Caco-2 (cell line): ENCODE results near the gene EIF4E1B. TPM values are rescaled to one million over a fixed set of nuclear protein-coding genes. Genes with fewer than 3 reads are reported as not detected.

Experiments
- BruUV-seq: library from RNA; stranded (reverse); fragments of 400-500 nt; replicated peaks from 2 replicates; lab custom pipeline; 2021; lab: Mats Ljungman, UMichigan
- CTCF ChIA-PET: fragments of 300-600 bp; sonication (Branson Sonifier 250); formaldehyde crosslinking; loops from one replicate; lab custom pipeline; 2022; ENCODE audit warnings: antibody characterized with exemption; lab: Charles Lee
- POLR2A ChIA-PET: fragments of 300-600 bp; sonication (Branson Sonifier 250); formaldehyde crosslinking; loops from one replicate; lab custom pipeline; 2022; ENCODE audit warnings: antibody characterized with exemption; lab: Charles Lee
- DNase-seq, 2 experiments: peaks; one replicate each; pipeline versions ENCODE4 v3.0.0 to v3.0.0-alpha.2; 2020 to 2022
- H3K27me3 ChIP-seq: replicated peaks from 2 replicates; pipeline ENCODE4 v1.6.0; 2011; ENCODE audit warnings: low read length; ENCODE audit not compliant: control insufficient read depth, insufficient read depth
- H3K36me3 ChIP-seq: 2 replicates; pipeline ENCODE4 v1.5.1; 2011; ENCODE audit warnings: low read length; ENCODE audit not compliant: control insufficient read depth, insufficient read depth
- H3K4me1 ChIP-seq: fragments of 250-450 bp; sonication (Bioruptor Pico); 2 replicates; pipeline ENCODE4 v1.5.1; 2020; ENCODE audit warnings: mild to moderate bottlenecking
- H3K4me3 ChIP-seq: 2 replicates; pipeline ENCODE4 v1.5.1; 2011; ENCODE audit warnings: low read depth, mild to moderate bottlenecking, control low read depth, low read length
- H3K9me3 ChIP-seq: fragments of 250-450 bp; sonication (Bioruptor Pico); 2 replicates; pipeline ENCODE4 v1.5.1; 2020; ENCODE audit warnings: mild to moderate bottlenecking, moderate library complexity
- H3K27ac Mint-ChIP-seq: one replicate; pipeline ENCODE4 v1.8.0; 2022; ENCODE audit warnings: mixed read lengths; ENCODE audit not compliant: unreplicated experiment
- H3K27me3 Mint-ChIP-seq: one replicate; pipeline ENCODE4 v1.8.0; 2022; ENCODE audit warnings: mixed read lengths; ENCODE audit not compliant: insufficient read depth, unreplicated experiment
- H3K36me3 Mint-ChIP-seq: one replicate; pipeline ENCODE4 v1.8.0; 2022; ENCODE audit warnings: mild to moderate bottlenecking, mixed read lengths; ENCODE audit not compliant: insufficient read depth, unreplicated experiment
- H3K4me1 Mint-ChIP-seq: one replicate; pipeline ENCODE4 v1.8.0; 2022; ENCODE audit warnings: low read depth, mixed read lengths; ENCODE audit not compliant: unreplicated experiment
- H3K4me3 Mint-ChIP-seq: one replicate; pipeline ENCODE4 v1.8.0; 2022; ENCODE audit warnings: mild to moderate bottlenecking, moderate library complexity, mixed read lengths; ENCODE audit not compliant: unreplicated experiment
- H3K9me3 Mint-ChIP-seq: one replicate; pipeline ENCODE4 v1.8.0; 2022; ENCODE audit warnings: mixed read lengths; ENCODE audit not compliant: unreplicated experiment
- intact Hi-C: fragments of 100-400 bp; cut with micrococcal nuclease; formaldehyde crosslinking; loops from one replicate; pipeline ENCODE4 v1.10.0; 2022; ENCODE audit not compliant: unreplicated experiment
- total RNA-seq: library from RNA; stranded (reverse); gene quantifications from 2 replicates; pipeline ENCODE4 v1.2.3, GENCODE V29; 2022
- TF ChIP-seq, protein P1 (sequence below), 2 experiments: fragments of 200-600 bp in 1 of 2; IDR thresholded peaks; 1 replicate in 1 of 2; 2 replicates in 1 of 2; pipeline versions ENCODE4 v1.5.1 to v1.8.0; 2011 to 2022; ENCODE audit warnings: antibody characterized with exemption in 1 of 2, control low read depth in 1 of 2, inconsistent platforms in 1 of 2, low read depth in 1 of 2, low read length in 1 of 2, mild to moderate bottlenecking in 1 of 2, moderate library complexity in 1 of 2; ENCODE audit not compliant: insufficient read depth in 1 of 2, severe bottlenecking in 1 of 2, unreplicated experiment in 1 of 2

The EIF4E1B gene
- total RNA-seq, 1 experiment from 2014 or later, result not detected

DNA sequence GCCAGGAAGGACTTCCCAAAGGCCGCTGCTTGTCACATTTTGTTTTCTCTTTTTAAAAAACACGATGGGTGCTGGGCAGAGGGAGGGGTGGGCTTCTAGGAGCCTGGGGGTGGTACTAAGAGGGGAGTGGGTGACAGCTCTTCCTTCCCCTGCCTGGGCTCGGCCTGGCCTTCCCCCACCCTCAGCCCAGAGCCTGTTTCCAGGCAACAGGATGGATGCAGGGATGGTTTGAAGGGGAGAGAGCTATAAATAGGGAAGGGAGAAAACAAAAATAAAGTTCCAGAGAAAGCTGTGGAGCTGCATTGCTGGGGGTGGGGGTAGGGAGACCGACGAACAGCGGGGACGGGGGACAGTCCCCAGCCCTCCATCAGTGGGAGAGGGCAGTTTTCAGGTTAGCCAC, 14.0 kb upstream of the EIF4E1B start:
- Mint-ChIP-seq H3K9me3 (no peaks in the 10 kb centered on the region), H3K4me3 (no peak overlapping the region), H3K4me1 (no peaks in the 10 kb centered on the region), H3K27me3 (peaks cover 34% of the 10 kb centered on the region), H3K27ac (no peak overlapping the region), H3K36me3 (no peaks in the 10 kb centered on the region)
- BruUV-seq, result no TSS peak
- H3K4me1 ChIP-seq, result peaks cover 6% of the 10 kb centered on the region; the same call in 1 of the 2 replicates
- POLR2A ChIA-PET, result no interaction called here
- TF ChIP-seq, protein P1, sequence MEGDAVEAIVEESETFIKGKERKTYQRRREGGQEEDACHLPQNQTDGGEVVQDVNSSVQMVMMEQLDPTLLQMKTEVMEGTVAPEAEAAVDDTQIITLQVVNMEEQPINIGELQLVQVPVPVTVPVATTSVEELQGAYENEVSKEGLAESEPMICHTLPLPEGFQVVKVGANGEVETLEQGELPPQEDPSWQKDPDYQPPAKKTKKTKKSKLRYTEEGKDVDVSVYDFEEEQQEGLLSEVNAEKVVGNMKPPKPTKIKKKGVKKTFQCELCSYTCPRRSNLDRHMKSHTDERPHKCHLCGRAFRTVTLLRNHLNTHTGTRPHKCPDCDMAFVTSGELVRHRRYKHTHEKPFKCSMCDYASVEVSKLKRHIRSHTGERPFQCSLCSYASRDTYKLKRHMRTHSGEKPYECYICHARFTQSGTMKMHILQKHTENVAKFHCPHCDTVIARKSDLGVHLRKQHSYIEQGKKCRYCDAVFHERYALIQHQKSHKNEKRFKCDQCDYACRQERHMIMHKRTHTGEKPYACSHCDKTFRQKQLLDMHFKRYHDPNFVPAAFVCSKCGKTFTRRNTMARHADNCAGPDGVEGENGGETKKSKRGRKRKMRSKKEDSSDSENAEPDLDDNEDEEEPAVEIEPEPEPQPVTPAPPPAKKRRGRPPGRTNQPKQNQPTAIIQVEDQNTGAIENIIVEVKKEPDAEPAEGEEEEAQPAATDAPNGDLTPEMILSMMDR (IDR thresholded peaks at IDR 0.05; ENCODE audit: insufficient read depth in 1 of 2, low read depth in 1 of 2, low read length in 1 of 2, severe bottlenecking in 1 of 2, unreplicated experiment in 1 of 2), result no peak
- no peaks in the 10 kb centered on the region for H3K9me3 ChIP-seq
- CTCF ChIA-PET, result interaction anchor here (0.6 to 0.7 kb wide), 2 partner anchors 43 to 889 kb away, joined by 5 to 6 read pairs; no protein-coding TSS in a partner anchor
- peaks cover 6% of the 10 kb centered on the region for H3K27me3 ChIP-seq
- DNase-seq, result no peak
- no peaks in the 10 kb centered on the region for H3K36me3 ChIP-seq
- no peak overlapping the region for H3K4me3 ChIP-seq
- intact Hi-C loops, result no loop called here

DNA sequence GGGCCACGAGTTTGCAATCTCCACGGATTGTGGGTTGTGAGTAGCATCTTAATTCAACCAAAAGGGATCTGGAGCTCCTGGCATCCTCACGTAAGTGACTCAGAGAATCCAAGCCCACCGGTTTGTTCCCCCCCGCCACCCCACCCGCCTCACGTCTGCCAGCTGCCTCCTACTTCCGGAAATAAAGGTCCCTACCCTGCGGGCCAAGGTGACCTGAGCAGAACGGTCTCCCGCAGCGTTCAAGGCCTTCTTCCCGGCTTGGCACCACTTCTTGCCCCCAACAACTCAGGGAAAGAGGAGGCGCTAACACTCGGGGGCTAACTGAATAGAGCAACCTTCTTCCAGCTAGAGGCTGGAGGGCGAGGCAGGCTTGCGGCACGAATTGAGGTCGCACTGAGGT, 11.7 kb upstream of the EIF4E1B start:
- peaks cover 6% of the 10 kb centered on the region; the same call in 1 of the 2 replicates for H3K4me1 ChIP-seq
- ChIA-PET POLR2A (no interaction called here), CTCF (interaction anchor here (0.7 kb wide), 1 partner anchor 45 kb away, joined by 5 read pairs; no protein-coding TSS in a partner anchor)
- H3K36me3 ChIP-seq, result no peaks in the 10 kb centered on the region
- no peak overlapping the region for H3K4me3 ChIP-seq
- no peaks in the 10 kb centered on the region for H3K4me1 Mint-ChIP-seq
- H3K4me3 Mint-ChIP-seq, result no peak overlapping the region
- H3K27ac Mint-ChIP-seq, result no peak overlapping the region
- no peaks in the 10 kb centered on the region for H3K36me3 Mint-ChIP-seq
- H3K9me3 Mint-ChIP-seq, result no peaks in the 10 kb centered on the region
- DNase-seq, result no peak
- intact Hi-C loops, result loop anchor here (1.0 kb wide), 1 partner anchor 44 kb away; no protein-coding TSS in a partner anchor
- H3K9me3 ChIP-seq, result no peaks in the 10 kb centered on the region
- peaks cover 31% of the 10 kb centered on the region for H3K27me3 Mint-ChIP-seq
- H3K27me3 ChIP-seq, result peaks cover 6% of the 10 kb centered on the region
- TF ChIP-seq, protein P1 (IDR thresholded peaks at IDR 0.05; ENCODE audit: insufficient read depth in 1 of 2, low read depth in 1 of 2, low read length in 1 of 2, severe bottlenecking in 1 of 2, unreplicated experiment in 1 of 2), result no peak
- no TSS peak for BruUV-seq

DNA sequence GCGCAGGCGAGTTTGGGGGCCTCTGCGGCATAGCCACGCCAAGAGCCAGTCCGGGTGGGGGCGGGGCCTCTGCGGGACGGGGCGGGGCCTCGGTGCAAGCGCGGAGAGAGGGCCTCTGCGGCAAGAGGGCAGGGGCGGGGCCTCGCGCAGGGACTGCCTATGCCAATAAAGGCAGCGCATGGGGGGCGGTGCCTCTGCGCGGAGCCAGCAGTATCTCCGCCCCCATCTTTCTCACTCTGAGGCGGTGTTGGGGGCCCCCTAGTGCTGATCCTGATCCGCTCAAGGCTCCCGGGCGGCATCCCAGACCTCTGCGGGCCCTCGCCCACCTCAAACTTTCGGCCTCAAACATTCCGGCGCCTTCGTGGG, 11.3 kb upstream of the EIF4E1B start:
- no peaks in the 10 kb centered on the region for H3K9me3 Mint-ChIP-seq
- ChIA-PET POLR2A (no interaction called here), CTCF (interaction anchor here (0.7 kb wide), 1 partner anchor 46 kb away, joined by 5 read pairs; no protein-coding TSS in a partner anchor)
- TF ChIP-seq, protein P1 (IDR thresholded peaks at IDR 0.05; ENCODE audit: insufficient read depth in 1 of 2, low read depth in 1 of 2, low read length in 1 of 2, severe bottlenecking in 1 of 2, unreplicated experiment in 1 of 2), result no peak
- H3K27ac Mint-ChIP-seq, result no peak overlapping the region
- H3K36me3 Mint-ChIP-seq, result no peaks in the 10 kb centered on the region
- peaks cover 30% of the 10 kb centered on the region for H3K27me3 Mint-ChIP-seq
- Histone ChIP-seq H3K4me1 (peaks cover 6% of the 10 kb centered on the region; the same call in 1 of the 2 replicates), H3K4me3 (0 out of 2 replicates have a peak overlapping the region, but pooled peaks have one; percentile 2), H3K9me3 (no peaks in the 10 kb centered on the region), H3K36me3 (no peaks in the 10 kb centered on the region), H3K27me3 (peaks cover 6% of the 10 kb centered on the region)
- BruUV-seq, result no TSS peak
- DNase-seq, result peak; percentile 88 to 89
- H3K4me1 Mint-ChIP-seq, result no peaks in the 10 kb centered on the region
- H3K4me3 Mint-ChIP-seq, result peak overlapping the region; percentile 60
- intact Hi-C loops, result loop anchor here (1.0 kb wide), 1 partner anchor 45 kb away; no protein-coding TSS in a partner anchor
